T-cell (primary cell): ENCODE measurements around the gene SLC35B2. TPM values are rescaled to one million over a fixed set of nuclear protein-coding genes. Genes with fewer than 3 reads are reported as not detected.

Experiments used
- ATAC-seq, 4 experiments: fragments of 200-7000 bp in 3 of 4; fragments of 150-1000 bp in 1 of 4; cut with Tn5 transposase; replicated peaks in 1 of 4; 1 replicate in 3 of 4; 2 replicates in 1 of 4; pipeline ENCODE4 v1.10.0; 2021; ENCODE audit warnings: moderate library complexity in 3 of 4, mild to moderate bottlenecking in 2 of 4, moderate number of reproducible peaks in 1 of 4
- CTCF ChIA-PET, 2 donors: fragments of 300-600 bp; sonication (Branson Sonifier 250); formaldehyde crosslinking; loops; one replicate each; lab custom pipeline; 2022; ENCODE audit warnings: antibody characterized with exemption in 2 of 2; lab: Charles Lee
- POLR2A ChIA-PET, 2 donors: fragments of 300-600 bp; sonication (Branson Sonifier 250); formaldehyde crosslinking; loops; one replicate each; lab custom pipeline; 2022; ENCODE audit warnings: antibody characterized with exemption in 2 of 2; lab: Charles Lee
- DNase-seq, 35 experiments: peaks; one replicate each; pipeline versions ENCODE4 v3.0.0 to v3.0.0-alpha.2; 2013 to 2023
- H3K27ac ChIP-seq: one replicate; pipeline ENCODE4 v1.5.1; 2013; ENCODE audit warnings: low read length
- H3K27me3 ChIP-seq, 2 experiments: replicated peaks in 1 of 2; 1 replicate in 1 of 2; 2 replicates in 1 of 2; pipeline versions ENCODE4 v1.6.1 to v1.7.0; 2013; ENCODE audit warnings: low read length in 1 of 2, mixed read lengths in 1 of 2; ENCODE audit not compliant: control insufficient read depth in 2 of 2, insufficient read depth in 2 of 2; ENCODE audit errors: extremely low read depth in 1 of 2
- H3K36me3 ChIP-seq, 2 donors: 1 replicate in 1 of 2; 2 replicates in 1 of 2; pipeline versions ENCODE4 v1.6.1 to v1.7.0; 2013; ENCODE audit warnings: low read length in 1 of 2; ENCODE audit not compliant: control insufficient read depth in 2 of 2, insufficient read depth in 1 of 2; ENCODE audit errors: extremely low read depth in 1 of 2
- H3K4me1 ChIP-seq, 2 experiments: 1 replicate in 1 of 2; 2 replicates in 1 of 2; pipeline versions ENCODE4 v1.6.1 to v1.7.0; 2013; ENCODE audit warnings: low read length in 2 of 2, mixed read lengths in 1 of 2; ENCODE audit not compliant: insufficient read depth in 2 of 2, control insufficient read depth in 1 of 2; ENCODE audit errors: extremely low read depth in 1 of 2
- H3K4me3 ChIP-seq, 2 donors: 1 replicate in 1 of 2; 2 replicates in 1 of 2; pipeline versions ENCODE4 v1.5.1 to v1.7.0; 2013; ENCODE audit warnings: mild to moderate bottlenecking in 2 of 2, low read length in 1 of 2, moderate library complexity in 1 of 2; ENCODE audit not compliant: control insufficient read depth in 1 of 2; ENCODE audit errors: extremely low read depth in 1 of 2
- H3K9me3 ChIP-seq: 2 replicates; pipeline ENCODE4 v1.7.0; 2013
- H3K27ac Mint-ChIP-seq, 2 donors: one replicate each; pipeline ENCODE4 v1.8.0; 2020 to 2021; ENCODE audit warnings: mild to moderate bottlenecking in 2 of 2, mixed read lengths in 2 of 2
- H3K27me3 Mint-ChIP-seq, 2 donors: one replicate each; pipeline ENCODE4 v1.8.0; 2021 to 2022; ENCODE audit warnings: mixed read lengths in 2 of 2
- H3K36me3 Mint-ChIP-seq: one replicate; pipeline ENCODE4 v1.8.0; 2021; ENCODE audit warnings: mixed read lengths
- H3K4me1 Mint-ChIP-seq, 3 donors: one replicate each; pipeline ENCODE4 v1.8.0; 2020 to 2022; ENCODE audit warnings: mixed read lengths in 3 of 3, mild to moderate bottlenecking in 1 of 3
- H3K4me3 Mint-ChIP-seq, 3 donors: one replicate each; pipeline ENCODE4 v1.8.0; 2020 to 2022; ENCODE audit warnings: mild to moderate bottlenecking in 3 of 3, mixed read lengths in 3 of 3, moderate library complexity in 3 of 3
- H3K9me3 Mint-ChIP-seq, 3 donors: one replicate each; pipeline ENCODE4 v1.8.0; 2020 to 2022; ENCODE audit warnings: mixed read lengths in 3 of 3
- WGBS: methylation state at CpG from one replicate; pipeline ENCODE4 v1.1.5; 2013; ENCODE audit warnings: missing lambda C conversion rate; ENCODE audit not compliant: insufficient coverage; 5-methylcytosine and 5-hydroxymethylcytosine counted together
- total RNA-seq, 35 experiments: library from RNA in 6 of 35; stranded (reverse) in 6 of 35; fragments of 120-200 nt in 1 of 35; gene quantifications; one replicate each; pipeline versions ENCODE4 v1.2.1 to v1.2.4 and lab custom pipeline; 2013 to 2026

The SLC35B2 gene
- total RNA-seq, 5 donors from 2014 or later (not counting 1 experiment from before 2014, with no cell fraction given), result 14.6 to 21.8 (median 20.3) TPM

GRCh38 chr6:44235891-44236516, 21.3 kb downstream of the SLC35B2 start:
- Mint-ChIP-seq H3K4me3 (no peak overlapping the region), H3K27me3 (no peaks in the 10 kb centered on the region), H3K9me3 (no peaks in the 10 kb centered on the region), H3K36me3 (no peaks in the 10 kb centered on the region), H3K4me1 (peaks cover 8 to 10% (median 8%) of the 10 kb centered on the region in 3 donors), H3K27ac (no peak overlapping the region)
- Histone ChIP-seq H3K27me3 (no peaks in the 10 kb centered on the region), H3K4me3 (no peak overlapping the region), H3K27ac (no peak overlapping the region), H3K36me3 (no peaks in the 10 kb centered on the region), H3K4me1 (peaks cover 0 to 11% of the 10 kb centered on the region in 2 experiments), H3K9me3 (no peaks in the 10 kb centered on the region)
- no peak for DNase-seq
- ATAC-seq, result no peak
- POLR2A ChIA-PET, result interaction anchor here in 1 of 2 donors (0.7 kb wide), 1 partner anchor 9 kb away, joined by 3 read pairs; no protein-coding TSS in a partner anchor
- 100% methylated on average over 1 of the region's 6 CpGs for WGBS
- CTCF ChIA-PET, result interaction anchor here (0.7 to 2.1 kb wide), 3 partner anchors 12 to 20 kb away, joined by 3 to 8 read pairs (median 3); partner anchors contain the start of gene SLC29A1 (in 1 of the 2)

DNA sequence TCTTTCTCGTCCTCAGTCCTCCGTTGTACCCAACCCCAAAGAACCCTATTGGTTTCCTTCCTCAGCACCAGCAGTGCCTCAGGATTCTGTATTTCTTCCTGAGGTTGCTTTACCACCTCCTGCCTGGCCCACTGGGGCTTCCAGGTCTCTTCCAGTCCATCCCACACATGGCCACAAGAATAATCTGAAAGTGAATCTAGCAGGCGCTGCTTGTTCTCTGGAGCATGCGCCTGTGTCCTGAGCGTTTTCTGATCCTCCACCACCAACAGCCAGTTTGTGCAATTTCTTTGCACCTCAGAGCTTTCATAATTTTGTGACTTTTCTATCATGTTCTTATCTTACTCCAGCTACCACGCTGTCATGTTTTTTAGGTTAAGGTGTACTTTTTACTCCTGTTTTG, 22.1 kb downstream of the SLC35B2 start:
- Mint-ChIP-seq H3K4me1 (peaks cover 8 to 10% (median 8%) of the 10 kb centered on the region in 3 donors), H3K4me3 (no peak overlapping the region), H3K9me3 (no peaks in the 10 kb centered on the region), H3K27me3 (no peaks in the 10 kb centered on the region), H3K27ac (no peak overlapping the region), H3K36me3 (no peaks in the 10 kb centered on the region)
- WGBS, result 84% methylated on average over 3 of the region's 6 CpGs
- CTCF ChIA-PET, result interaction anchor here (1.0 to 2.1 kb wide), 3 partner anchors 11 to 21 kb away, joined by 3 to 8 read pairs (median 4); partner anchors contain the start of gene SLC29A1 (in 2 of the 2)
- H3K9me3 ChIP-seq, result no peaks in the 10 kb centered on the region
- peaks cover 0 to 11% of the 10 kb centered on the region in 2 experiments for H3K4me1 ChIP-seq
- no peak for ATAC-seq
- H3K27ac ChIP-seq, result no peak overlapping the region
- no peaks in the 10 kb centered on the region for H3K27me3 ChIP-seq
- H3K36me3 ChIP-seq, result no peaks in the 10 kb centered on the region
- POLR2A ChIA-PET, result interaction anchor here in 1 of 2 donors (0.6 to 0.8 kb wide), 3 partner anchors 8 to 526 kb away, joined by 3 to 6 read pairs (median 3); partner anchors contain the start of gene HSP90AB1
- no peak overlapping the region for H3K4me3 ChIP-seq
- DNase-seq, result no peak

DNA sequence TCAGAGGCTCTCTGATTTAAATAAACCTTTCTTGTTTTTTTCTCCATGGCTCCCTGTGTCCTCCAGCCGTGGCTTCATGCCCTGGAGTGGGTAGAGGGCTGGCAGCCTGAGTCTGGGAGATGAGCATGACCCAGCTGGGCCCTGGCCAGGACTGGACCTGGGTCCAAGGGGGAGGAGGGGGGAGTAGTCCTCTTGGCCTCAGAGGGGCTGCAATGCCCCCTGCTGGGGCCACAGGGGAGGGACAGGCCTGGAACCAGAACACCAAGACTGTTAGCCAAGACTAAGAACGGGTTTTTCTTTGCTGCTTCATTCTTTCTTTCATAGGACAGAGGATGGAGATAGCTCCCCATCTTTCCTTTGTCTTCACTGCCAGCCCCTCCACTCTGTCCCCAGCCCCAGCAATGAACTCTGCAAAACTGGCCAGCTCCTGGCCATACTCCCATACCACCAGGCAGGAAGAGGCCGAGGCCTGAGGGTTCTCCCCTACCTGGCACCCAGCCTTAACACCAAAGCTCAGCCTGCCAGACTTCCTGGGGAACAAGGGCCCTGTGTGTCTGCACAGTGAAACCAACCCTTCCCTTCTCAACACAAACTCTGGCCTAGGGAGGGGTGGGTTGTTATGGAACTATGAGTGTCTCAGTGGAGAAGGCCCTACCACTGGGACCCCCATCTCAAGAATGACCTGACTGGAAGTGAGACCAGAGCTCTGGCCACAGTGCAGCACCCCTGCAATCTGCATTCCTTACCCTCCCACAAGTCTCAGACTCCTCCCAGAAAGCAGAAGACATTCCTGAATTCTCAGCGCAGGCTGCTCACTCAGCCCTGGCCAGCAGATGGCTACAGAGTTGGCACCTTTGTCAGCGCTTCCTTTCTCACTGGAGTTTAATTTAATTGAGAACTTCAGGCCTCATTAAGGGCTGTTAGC, 23.0 kb downstream of the SLC35B2 start:
- Mint-ChIP-seq H3K27me3 (no peaks in the 10 kb centered on the region), H3K4me1 (peaks cover 8 to 10% (median 8%) of the 10 kb centered on the region in 3 donors), H3K9me3 (no peaks in the 10 kb centered on the region), H3K36me3 (no peaks in the 10 kb centered on the region), H3K4me3 (no peak overlapping the region), H3K27ac (no peak overlapping the region)
- WGBS, result 79% methylated on average over 3 of the region's 5 CpGs
- CTCF ChIA-PET, result interaction anchor here (0.7 to 2.1 kb wide), 4 partner anchors 10 to 138 kb away, joined by 3 to 8 read pairs (median 6); partner anchors contain the start of gene SLC29A1 (in 2 of the 2)
- ATAC-seq (no peak), DNase-seq (no peak)
- Histone ChIP-seq H3K9me3 (no peaks in the 10 kb centered on the region), H3K36me3 (no peaks in the 10 kb centered on the region), H3K4me1 (peaks cover 0 to 11% of the 10 kb centered on the region in 2 experiments), H3K27me3 (no peaks in the 10 kb centered on the region), H3K4me3 (no peak overlapping the region), H3K27ac (no peak overlapping the region)
- POLR2A ChIA-PET, result interaction anchor here in 1 of 2 donors (0.6 to 0.8 kb wide), 2 partner anchors 12 to 525 kb away, joined by 3 to 6 read pairs; partner anchors contain the start of gene HSP90AB1

DNA sequence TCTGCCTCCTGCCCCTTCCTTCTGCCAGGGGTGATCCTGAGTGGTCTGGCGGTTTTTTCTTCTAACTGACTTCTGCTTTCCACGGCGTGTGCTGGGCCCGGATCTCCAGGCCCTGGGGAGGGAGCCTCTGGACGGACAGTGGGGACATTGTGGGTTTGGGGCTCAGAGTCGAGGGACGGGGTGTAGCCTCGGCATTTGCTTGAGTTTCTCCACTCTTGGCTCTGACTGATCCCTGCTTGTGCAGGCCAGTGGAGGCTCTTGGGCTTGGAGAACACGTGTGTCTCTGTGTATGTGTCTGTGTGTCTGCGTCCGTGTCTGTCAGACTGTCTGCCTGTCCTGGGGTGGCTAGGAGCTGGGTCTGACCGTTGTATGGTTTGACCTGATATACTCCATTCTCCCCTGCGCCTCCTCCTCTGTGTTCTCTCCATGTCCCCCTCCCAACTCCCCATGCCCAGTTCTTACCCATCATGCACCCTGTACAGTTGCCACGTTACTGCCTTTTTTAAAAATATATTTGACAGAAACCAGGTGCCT, 23.7 kb downstream of the SLC35B2 start:
- Mint-ChIP-seq H3K36me3 (no peaks in the 10 kb centered on the region), H3K27ac (no peak overlapping the region), H3K9me3 (no peaks in the 10 kb centered on the region), H3K4me3 (no peak overlapping the region), H3K27me3 (no peaks in the 10 kb centered on the region), H3K4me1 (peaks cover 7 to 10% (median 8%) of the 10 kb centered on the region in 3 donors)
- H3K4me3 ChIP-seq, result no peak overlapping the region
- no peak overlapping the region for H3K27ac ChIP-seq
- WGBS, result 92% methylated on average over 12 of the region's 14 CpGs
- no peaks in the 10 kb centered on the region for H3K9me3 ChIP-seq
- DNase-seq (no peak), ATAC-seq (no peak)
- ChIA-PET CTCF (interaction anchor here (0.7 to 1.4 kb wide), 3 partner anchors 10 to 61 kb away, joined by 3 to 4 read pairs (median 3); partner anchors contain the start of gene SLC29A1 (in 1 of the 2)), POLR2A (no interaction called here)
- H3K27me3 ChIP-seq, result no peaks in the 10 kb centered on the region
- peaks cover 0 to 11% of the 10 kb centered on the region in 2 experiments for H3K4me1 ChIP-seq
- no peaks in the 10 kb centered on the region for H3K36me3 ChIP-seq

DNA sequence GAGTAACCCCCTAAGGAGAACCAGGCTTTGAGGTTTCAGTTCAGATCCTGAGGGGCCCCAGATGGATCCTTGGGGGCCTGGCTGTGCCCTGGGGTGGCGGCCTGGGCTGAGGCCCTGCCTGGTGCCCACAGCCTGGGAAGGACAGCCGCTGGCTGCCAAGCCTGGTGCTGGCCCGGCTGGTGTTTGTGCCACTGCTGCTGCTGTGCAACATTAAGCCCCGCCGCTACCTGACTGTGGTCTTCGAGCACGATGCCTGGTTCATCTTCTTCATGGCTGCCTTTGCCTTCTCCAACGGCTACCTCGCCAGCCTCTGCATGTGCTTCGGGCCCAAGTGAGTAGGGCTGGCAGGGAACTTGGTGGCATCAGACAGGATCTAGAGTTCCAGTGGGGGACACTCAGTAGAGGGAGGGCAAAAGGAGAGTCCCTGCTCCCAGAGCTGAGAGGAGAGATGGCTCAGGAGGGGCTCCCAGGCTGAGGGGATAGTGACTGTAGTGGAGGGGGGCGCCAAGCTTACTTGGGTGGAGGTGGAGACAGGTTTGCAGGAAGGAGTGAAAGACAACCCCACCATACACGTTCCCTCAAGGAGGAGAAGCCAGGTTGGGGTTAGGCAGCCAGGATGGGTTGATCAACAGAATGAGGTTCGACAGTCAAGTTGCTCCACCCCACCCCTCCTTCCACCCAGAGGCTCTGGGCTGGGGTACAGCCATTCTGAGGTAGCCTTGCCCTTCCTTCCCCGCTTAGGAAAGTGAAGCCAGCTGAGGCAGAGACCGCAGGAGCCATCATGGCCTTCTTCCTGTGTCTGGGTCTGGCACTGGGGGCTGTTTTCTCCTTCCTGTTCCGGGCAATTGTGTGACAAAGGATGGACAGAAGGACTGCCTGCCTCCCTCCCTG, 24.4 kb downstream of the SLC35B2 start:
- POLR2A ChIA-PET, result no interaction called here
- H3K4me1 Mint-ChIP-seq, result peaks cover 0 to 7% (median 6%) of the 10 kb centered on the region in 3 donors

More for the DNA sequence above, 24.4 kb downstream of the SLC35B2 start:
- no peaks in the 10 kb centered on the region for H3K9me3 Mint-ChIP-seq
- no peaks in the 10 kb centered on the region for H3K27me3 Mint-ChIP-seq
- H3K4me3 Mint-ChIP-seq, result no peak overlapping the region
- ATAC-seq (no peak), DNase-seq (no peak)
- H3K36me3 Mint-ChIP-seq, result no peaks in the 10 kb centered on the region
- H3K36me3 ChIP-seq, result no peaks in the 10 kb centered on the region
- no peak overlapping the region for H3K4me3 ChIP-seq
- H3K27me3 ChIP-seq, result no peaks in the 10 kb centered on the region
- CTCF ChIA-PET, result interaction anchor here in 1 of 2 donors (0.9 kb wide), 1 partner anchor 36 kb away, joined by 3 read pairs; no protein-coding TSS in a partner anchor
- no peaks in the 10 kb centered on the region for H3K9me3 ChIP-seq
- 96% methylated on average over 10 of the region's 16 CpGs for WGBS
- H3K4me1 ChIP-seq, result peaks cover 0 to 8% of the 10 kb centered on the region in 2 experiments
- peak overlapping the region in 1 of 2 donors; percentile 3 for H3K27ac Mint-ChIP-seq
- H3K27ac ChIP-seq, result no peak overlapping the region
